ENCODE data around the gene LARGE1. TPM values are rescaled to one million over a fixed set of nuclear protein-coding genes. Genes with fewer than 3 reads are reported as not detected.

Gene LARGE1
- total RNA-seq, 1 experiment from 2014 or later = 1.5 TPM

DNA sequence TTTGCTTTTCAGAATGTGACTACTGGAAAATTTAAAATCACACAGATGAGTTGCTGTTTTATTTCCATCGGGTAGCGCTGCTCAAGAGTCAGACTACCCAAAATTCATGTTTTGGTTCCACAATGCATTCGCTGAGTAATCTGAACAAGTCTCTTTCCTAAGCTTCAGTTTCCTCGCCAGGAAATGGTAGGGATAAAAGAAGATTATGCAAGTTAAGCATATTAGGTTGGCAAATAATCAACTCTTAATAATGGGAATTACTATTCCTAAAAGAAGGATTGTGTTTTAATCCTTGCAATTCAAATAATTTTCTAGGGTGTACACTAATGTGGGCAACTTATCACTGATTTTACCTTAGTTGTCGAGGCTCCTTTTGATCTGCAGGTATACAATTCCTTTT is 326.5 kb downstream of the LARGE1 start (continued):
- TF ChIP-seq TCF7L2 (IDR thresholded peaks at IDR 0.05; ENCODE audit: borderline replicate concordance, extremely low read depth, insufficient read depth, insufficient read length) = no peak
- no peak for TF ChIP-seq ATF3 (IDR thresholded peaks at IDR 0.05)
- no peak for TF ChIP-seq CEBPB (IDR thresholded peaks at IDR 0.05; ENCODE audit: low read depth)
- no peak for TF ChIP-seq EGR1 (IDR thresholded peaks at IDR 0.05; ENCODE audit: low read depth)

DNA sequence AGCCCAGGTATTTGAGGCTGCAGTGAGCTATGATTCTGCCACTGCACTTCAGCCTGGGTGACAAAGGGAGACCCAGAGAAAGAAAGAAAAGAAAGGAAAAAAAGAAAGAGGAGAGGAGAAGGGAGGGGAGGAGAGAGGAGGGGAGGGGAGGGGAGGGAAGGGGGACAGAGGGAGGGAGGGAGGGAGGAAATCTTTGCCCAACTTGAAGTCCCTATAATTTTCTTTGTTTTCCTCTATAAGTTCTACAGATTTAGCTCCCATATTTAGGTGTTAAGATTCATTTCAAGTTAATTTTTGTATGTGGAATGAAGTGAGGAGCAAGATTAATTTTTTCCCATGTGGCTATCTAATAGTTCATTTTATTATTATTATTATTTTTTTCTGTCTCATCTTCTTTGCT is 328.3 kb downstream of the LARGE1 start:
- RAD21 ChIA-PET (ENCODE audit: low non-redundant PET in 1 of 2, low total read pairs in 2 of 2, uncharacterized antibody in 2 of 2, unreplicated experiment in 2 of 2) = no interaction called here
- no peak for TF ChIP-seq SIN3A (IDR thresholded peaks at IDR 0.05; ENCODE audit: low read depth)
- BruUV-seq (replicated peaks) = no TSS peak
- no peaks in the 10 kb centered on the region for H3K79me2 ChIP-seq (ENCODE audit: insufficient read depth, low read length)
- no peak for DNase-seq (ENCODE audit: low read depth, low spot score)
- ATAC-seq = no peak
- no peaks in the 10 kb centered on the region for H4K20me1 ChIP-seq (ENCODE audit: insufficient read depth)
- no peaks in the 10 kb centered on the region for H3K9me2 ChIP-seq (ENCODE audit: insufficient read depth)
- H3K4me1 ChIP-seq (ENCODE audit: control insufficient read depth in 1 of 2, insufficient read depth in 2 of 2, low read length in 2 of 2) = no peaks in the 10 kb centered on the region
- intact Hi-C loops (cut with micrococcal nuclease) = no loop called here
- H3K27ac ChIP-seq (ENCODE audit: low read depth, low read length) = no peak overlapping the region
- H3K4me3 ChIP-seq (replicated peaks in 1 of 2; ENCODE audit: low read depth in 1 of 2, low read length in 2 of 2) = no peak overlapping the region
- no peak overlapping the region for H3K4me2 ChIP-seq (ENCODE audit: low read length)
- H3K9ac ChIP-seq (ENCODE audit: low read length) = no peak overlapping the region
- CTCF ChIA-PET = no interaction called here
- peaks cover 16 to 21% of the 10 kb centered on the region in 2 experiments; a peak in 2 of 4 replicates for H3K9me3 ChIP-seq (ENCODE audit: control insufficient read depth in 1 of 2, insufficient read depth in 1 of 2, low read depth in 1 of 2, low read length in 2 of 2)
- POLR2A ChIA-PET = no interaction called here
- H3K27me3 ChIP-seq (ENCODE audit: insufficient read depth, low read length) = no peaks in the 10 kb centered on the region
- H2AFZ ChIP-seq (ENCODE audit: low read depth, low read length, poor library complexity, severe bottlenecking) = no peak overlapping the region
- no peaks in the 10 kb centered on the region for H3K36me3 ChIP-seq (ENCODE audit: control insufficient read depth in 1 of 2, insufficient read depth in 2 of 2, low read length in 2 of 2)

- Histone ChIP-seq H3K4me2 (ENCODE audit: low read length) (no peak overlapping the region), H2AFZ (ENCODE audit: low read depth, low read length, poor library complexity, severe bottlenecking) (no peak overlapping the region), H3K36me3 (ENCODE audit: control insufficient read depth in 1 of 2, insufficient read depth in 2 of 2, low read length in 2 of 2) (no peaks in the 10 kb centered on the region), H3K4me3 (replicated peaks in 1 of 2; ENCODE audit: low read depth in 1 of 2, low read length in 2 of 2) (no peak overlapping the region), H4K20me1 (ENCODE audit: insufficient read depth) (no peaks in the 10 kb centered on the region), H3K4me1 (ENCODE audit: control insufficient read depth in 1 of 2, insufficient read depth in 2 of 2, low read length in 2 of 2) (no peaks in the 10 kb centered on the region), H3K9me2 (ENCODE audit: insufficient read depth) (no peaks in the 10 kb centered on the region), H3K27me3 (ENCODE audit: insufficient read depth, low read length) (no peaks in the 10 kb centered on the region), H3K79me2 (ENCODE audit: insufficient read depth, low read length) (no peaks in the 10 kb centered on the region), H3K27ac (ENCODE audit: low read depth, low read length) (no peak overlapping the region), H3K9me3 (ENCODE audit: control insufficient read depth in 1 of 2, insufficient read depth in 1 of 2, low read depth in 1 of 2, low read length in 2 of 2) (peaks cover 9 to 15% of the 10 kb centered on the region in 2 experiments; a peak in 2 of 4 replicates), H3K9ac (ENCODE audit: low read length) (no peak overlapping the region)
- POLR2A ChIA-PET = no interaction called here
- DNase-seq (ENCODE audit: low read depth, low spot score) = no peak
- RAD21 ChIA-PET (ENCODE audit: low non-redundant PET in 1 of 2, low total read pairs in 2 of 2, uncharacterized antibody in 2 of 2, unreplicated experiment in 2 of 2) = no interaction called here
- ATAC-seq = no peak
- no TSS peak for BruUV-seq (replicated peaks)
- intact Hi-C loops (cut with micrococcal nuclease) = no loop called here
- CTCF ChIA-PET = no interaction called here
- no peak for TF ChIP-seq ATF3 (IDR thresholded peaks at IDR 0.05)
- TF ChIP-seq YY1 (IDR thresholded peaks at IDR 0.05; ENCODE audit: extremely low read depth, insufficient replicate concordance, low read depth, low read length) = no peak
- no peak for TF ChIP-seq JUND (IDR thresholded peaks at IDR 0.05)
- TF ChIP-seq, protein P1, sequence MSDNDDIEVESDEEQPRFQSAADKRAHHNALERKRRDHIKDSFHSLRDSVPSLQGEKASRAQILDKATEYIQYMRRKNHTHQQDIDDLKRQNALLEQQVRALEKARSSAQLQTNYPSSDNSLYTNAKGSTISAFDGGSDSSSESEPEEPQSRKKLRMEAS (IDR thresholded peaks at IDR 0.05) = no peak
- TF ChIP-seq, protein P2, sequence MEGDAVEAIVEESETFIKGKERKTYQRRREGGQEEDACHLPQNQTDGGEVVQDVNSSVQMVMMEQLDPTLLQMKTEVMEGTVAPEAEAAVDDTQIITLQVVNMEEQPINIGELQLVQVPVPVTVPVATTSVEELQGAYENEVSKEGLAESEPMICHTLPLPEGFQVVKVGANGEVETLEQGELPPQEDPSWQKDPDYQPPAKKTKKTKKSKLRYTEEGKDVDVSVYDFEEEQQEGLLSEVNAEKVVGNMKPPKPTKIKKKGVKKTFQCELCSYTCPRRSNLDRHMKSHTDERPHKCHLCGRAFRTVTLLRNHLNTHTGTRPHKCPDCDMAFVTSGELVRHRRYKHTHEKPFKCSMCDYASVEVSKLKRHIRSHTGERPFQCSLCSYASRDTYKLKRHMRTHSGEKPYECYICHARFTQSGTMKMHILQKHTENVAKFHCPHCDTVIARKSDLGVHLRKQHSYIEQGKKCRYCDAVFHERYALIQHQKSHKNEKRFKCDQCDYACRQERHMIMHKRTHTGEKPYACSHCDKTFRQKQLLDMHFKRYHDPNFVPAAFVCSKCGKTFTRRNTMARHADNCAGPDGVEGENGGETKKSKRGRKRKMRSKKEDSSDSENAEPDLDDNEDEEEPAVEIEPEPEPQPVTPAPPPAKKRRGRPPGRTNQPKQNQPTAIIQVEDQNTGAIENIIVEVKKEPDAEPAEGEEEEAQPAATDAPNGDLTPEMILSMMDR (IDR thresholded peaks at IDR 0.05 in 2 of 3, conservative IDR thresholded peaks at IDR 0.05 in 1 of 3; ENCODE audit: borderline replicate concordance in 1 of 3, insufficient read depth in 1 of 3, low read depth in 2 of 3, low read length in 2 of 3) = no peak
- TF ChIP-seq SRF (IDR thresholded peaks at IDR 0.05; ENCODE audit: low read depth) = no peak
- TF ChIP-seq CBX3 (IDR thresholded peaks at IDR 0.05; ENCODE audit: low read depth) = no peak
- TF ChIP-seq FOSL1 (IDR thresholded peaks at IDR 0.05; ENCODE audit: low read depth) = no peak
- TF ChIP-seq POLR2AphosphoS5 (IDR thresholded peaks at IDR 0.05; ENCODE audit: low read depth, low read length) = no peak
- no peak for TF ChIP-seq CEBPB (IDR thresholded peaks at IDR 0.05; ENCODE audit: low read depth)
- TF ChIP-seq EZH2phosphoT487 (IDR thresholded peaks at IDR 0.05; ENCODE audit: borderline replicate concordance) = no peak
- no peak for TF ChIP-seq ZNF274 (IDR thresholded peaks at IDR 0.05; ENCODE audit: low read depth, low read length)
Measured at GRCh38 chr22:33589297-33589696, 331.0 kb downstream of the LARGE1 start.
